Measurements from ENCODE around the gene PROKR2.

The PROKR2 gene

GRCh38 chr20:5279661-5280060 is 37.1 kb downstream of the PROKR2 start:
- no peak for DNase-seq

DNA sequence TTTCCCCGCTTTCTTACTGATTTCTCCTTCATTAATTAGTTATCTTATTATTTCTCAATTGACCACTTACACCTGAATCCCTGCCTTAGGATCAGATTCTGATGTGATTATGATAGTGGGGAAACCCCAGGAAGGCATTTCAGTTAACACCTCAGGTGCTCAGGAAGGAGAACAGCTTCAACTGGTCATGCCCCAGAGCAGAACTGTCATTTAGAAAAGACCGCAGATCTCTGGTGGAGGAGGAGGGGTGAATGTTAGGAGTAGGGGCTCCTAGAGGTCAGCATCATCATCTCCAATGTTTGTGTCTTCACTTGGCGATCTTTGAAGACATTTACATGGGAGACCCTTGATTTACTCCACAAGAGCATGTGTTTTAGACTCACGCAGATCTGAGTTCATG is 44.5 kb downstream of the PROKR2 start:
- no peak for DNase-seq

- no peak for DNase-seq
These were observed 46.2 kb downstream of the PROKR2 start for GRCh38 chr20:5270603-5271002.

GRCh38 chr20:5268449-5268848 is 48.3 kb downstream of the PROKR2 start:
- no peak for DNase-seq

DNA sequence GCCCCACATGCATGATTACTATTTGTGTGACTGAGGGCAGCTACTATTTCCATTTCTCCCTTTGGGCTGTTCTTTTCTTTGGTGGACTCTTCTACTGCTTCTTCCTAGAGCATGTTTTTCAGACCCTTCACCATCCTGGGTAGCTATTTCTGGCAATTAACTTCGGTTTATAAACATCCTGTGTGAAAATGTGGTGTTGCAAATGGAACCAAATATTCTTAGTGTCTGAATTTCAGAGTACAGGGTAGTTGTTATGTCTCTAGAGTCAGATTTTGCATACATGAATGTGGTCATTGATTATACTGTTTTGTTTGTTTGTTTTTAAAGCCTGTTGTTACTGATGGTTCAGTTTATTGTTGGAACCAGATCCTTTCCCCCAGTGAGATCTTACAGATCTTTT is 49.7 kb downstream of the PROKR2 start:
- DNase-seq: no peak
